NCI-H1694 treated with DMSO at 0.1 percent for 48 hours (cell line): ENCODE data around the gene VAPB.
A peak's percentile ranks its signal among the peaks of the same experiment; 100 is the strongest.
"Not testable (repeated sequence)": the region's sequence is repeated elsewhere in the genome, so short reads cannot be mapped to it uniquely, and the experiment has no call there.

ENCODE experiments used
- DNase-seq: peaks from one replicate; lab custom pipeline; 2025; lab: John Stamatoyannopoulos, UW

Gene VAPB, protein sequence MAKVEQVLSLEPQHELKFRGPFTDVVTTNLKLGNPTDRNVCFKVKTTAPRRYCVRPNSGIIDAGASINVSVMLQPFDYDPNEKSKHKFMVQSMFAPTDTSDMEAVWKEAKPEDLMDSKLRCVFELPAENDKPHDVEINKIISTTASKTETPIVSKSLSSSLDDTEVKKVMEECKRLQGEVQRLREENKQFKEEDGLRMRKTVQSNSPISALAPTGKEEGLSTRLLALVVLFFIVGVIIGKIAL

DNA sequence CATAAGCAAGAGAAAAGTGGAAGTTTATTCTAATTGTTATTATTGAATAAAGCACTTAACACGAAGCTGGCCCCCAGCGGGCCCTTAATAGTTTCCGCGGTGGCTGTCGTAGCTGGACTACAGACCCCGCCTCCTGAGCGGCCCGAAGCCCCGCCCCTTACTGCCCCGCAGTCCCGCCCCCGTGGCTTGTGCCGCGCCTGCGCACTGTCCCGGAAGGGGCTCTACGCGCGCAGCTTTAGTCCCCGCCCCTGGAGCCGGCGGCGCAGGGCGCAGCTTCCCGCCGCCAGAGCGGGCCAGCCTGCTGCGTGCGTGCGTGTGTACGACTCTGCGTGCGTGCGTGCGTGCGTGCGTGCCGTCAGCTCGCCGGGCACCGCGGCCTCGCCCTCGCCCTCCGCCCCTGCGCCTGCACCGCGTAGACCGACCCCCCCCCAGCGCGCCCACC lies at the start of gene VAPB:
Gene VAPB (plus strand): TSS at position 348 of the 442 bp plus-strand sequence. CDS start 231 bp downstream, outside the sequence.
- DNase-seq, result peak; percentile 68

DNA sequence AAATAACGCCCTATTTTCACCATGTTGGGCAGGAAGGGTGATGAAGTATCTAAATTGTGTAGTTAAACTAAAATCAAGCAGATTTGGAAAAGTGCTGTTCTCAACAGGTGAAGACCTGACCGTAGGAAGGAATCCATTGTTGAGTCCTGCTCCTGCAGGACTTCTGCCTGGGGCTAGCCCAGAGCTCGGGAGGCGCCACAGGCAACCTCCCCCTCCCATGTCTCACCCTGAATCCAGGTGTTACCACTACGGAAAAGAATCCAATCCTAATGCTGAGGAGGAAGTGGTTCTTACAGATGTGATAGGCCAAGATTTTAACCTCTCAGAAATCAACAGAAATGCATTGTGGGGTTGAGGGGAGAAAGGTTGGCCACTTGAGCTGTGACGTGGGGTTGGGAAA lies 49.3 kb upstream of the VAPB start:
- DNase-seq, result no peak

DNA sequence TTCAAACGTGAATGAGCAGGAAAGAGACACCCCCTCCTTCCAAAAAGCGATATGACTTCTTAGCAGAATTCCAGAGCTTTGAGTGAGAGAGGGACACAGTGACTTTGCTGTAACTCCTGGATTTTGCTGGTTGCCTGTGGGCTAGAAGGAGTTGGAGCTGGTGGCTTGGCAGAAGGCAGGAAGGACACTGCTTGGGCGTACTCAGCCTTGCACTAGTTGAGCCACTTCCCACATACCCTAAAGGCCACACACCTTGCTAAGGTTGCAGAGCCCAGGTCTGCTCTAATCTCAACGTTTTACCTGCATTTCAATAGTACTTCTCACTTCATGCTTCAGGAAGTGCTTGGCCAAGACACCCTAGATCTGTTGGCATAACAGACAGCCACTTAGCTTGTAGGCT lies 48.9 kb upstream of the VAPB start:
- no peak for DNase-seq

DNA sequence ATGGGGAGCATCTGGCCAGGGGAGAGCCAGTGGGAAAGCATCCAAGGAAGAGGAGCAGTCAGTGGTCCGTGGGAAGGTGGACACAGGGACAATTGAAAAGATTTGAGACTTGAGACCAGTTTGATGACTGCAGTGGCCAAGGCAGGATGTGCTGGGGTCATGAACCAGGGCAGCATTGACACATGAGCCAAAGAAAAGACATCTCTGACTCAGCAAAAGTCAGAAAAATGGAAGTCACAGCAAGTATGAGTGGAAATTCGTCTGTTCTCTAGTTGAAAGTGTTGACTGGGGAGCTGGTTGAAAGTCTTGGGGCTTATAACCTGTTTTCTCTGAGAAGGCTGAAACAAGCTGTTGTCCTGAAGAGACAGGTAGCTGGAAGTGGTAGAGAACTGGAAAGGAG lies 48.2 kb upstream of the VAPB start:
- DNase-seq, result no peak

DNA sequence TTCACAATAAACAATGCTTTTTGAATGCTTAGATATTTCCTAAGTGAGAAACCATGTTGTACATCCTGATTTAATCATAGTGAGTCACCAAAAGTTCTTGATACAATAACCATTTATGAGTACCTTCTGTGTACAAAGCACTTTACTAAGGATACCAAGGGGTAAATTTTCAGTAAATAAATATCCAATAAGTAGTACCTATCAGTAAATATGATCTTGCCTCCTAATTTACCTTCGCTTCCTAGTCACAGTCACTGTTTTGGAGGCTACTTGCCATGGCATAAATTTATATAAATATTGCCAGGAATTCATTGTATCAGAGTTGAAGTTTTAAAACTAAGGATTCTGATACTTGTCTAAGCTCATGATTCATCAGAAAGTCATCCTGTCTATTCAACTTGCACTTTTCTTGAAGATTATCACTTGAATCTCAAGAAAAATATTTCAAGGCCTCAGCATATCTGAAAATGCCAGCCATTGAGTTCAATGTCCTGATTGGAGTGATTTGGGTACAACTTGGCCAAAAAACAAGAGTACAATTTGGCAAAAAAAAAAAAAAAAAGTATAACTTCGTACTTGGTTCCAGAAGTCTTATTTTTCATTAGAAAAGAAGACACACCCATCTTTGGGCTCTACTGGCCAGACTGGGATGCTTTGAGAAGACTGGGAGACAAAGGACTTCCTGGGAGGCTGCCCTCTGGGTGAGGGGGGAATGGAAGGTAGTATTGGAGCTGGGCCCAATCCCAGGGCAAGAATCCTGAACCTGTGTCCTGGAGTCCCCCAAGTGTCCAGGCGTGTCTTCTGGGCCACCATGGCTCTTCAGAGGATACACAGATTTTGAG lies 46.7 kb upstream of the VAPB start:
- no peak for DNase-seq

DNA sequence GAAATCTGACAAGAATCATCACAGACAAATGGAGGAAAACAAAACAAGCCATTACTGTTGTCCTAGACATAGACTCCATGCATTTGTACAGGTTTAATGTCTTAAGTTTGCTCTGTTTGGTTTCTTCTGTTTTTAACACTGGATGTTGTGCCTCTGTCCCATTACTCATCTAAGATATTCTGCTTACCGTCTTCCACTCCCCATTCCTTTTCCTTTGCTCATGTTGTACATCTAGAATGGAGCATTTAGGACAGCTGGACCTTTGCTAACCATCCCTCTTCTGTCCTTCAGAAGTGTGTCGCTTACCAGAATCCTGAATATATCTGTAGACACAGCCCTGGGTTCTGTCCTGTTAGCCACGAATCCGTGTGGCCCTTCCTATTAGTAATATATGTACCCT lies 44.3 kb upstream of the VAPB start:
- DNase-seq, result no peak

DNA sequence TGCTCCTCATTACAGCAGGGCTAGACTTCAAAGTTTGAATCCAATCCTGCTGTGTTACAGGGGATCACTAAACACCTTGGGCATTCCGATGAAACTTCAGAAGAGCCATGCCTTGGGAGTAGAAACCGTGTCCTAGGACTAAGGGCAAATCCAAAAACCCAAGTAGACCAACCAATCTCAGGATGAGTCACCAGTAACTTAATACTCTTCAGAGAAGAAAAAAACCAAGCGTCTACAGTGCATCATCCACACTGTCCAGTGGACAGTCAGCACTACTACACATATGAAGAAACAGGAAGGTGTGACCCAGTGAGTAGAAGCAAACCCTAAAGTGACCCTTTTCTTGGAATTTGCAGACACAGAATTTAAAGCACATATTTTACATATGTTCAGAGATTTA lies 39.5 kb upstream of the VAPB start:
- DNase-seq, result no peak

DNA sequence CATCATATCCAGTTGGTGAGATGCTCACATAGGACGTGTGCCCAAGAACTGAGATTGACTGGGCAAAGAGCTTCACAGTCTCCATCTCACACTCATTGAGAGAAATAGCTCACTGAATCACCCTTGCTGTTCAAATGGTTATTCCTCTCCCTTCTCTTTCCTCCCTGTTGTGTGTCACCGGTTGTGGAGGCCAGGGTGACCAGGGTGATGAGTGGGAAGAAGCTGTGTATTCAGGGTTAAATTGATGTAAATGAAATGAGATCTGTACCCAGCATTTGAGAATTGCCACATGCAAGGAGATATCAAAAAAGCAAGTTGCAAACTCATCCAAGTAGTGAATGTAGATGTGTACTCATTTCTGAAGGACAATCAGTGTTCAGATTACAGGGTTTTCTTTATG lies 36.6 kb upstream of the VAPB start:
- no peak for DNase-seq

DNA sequence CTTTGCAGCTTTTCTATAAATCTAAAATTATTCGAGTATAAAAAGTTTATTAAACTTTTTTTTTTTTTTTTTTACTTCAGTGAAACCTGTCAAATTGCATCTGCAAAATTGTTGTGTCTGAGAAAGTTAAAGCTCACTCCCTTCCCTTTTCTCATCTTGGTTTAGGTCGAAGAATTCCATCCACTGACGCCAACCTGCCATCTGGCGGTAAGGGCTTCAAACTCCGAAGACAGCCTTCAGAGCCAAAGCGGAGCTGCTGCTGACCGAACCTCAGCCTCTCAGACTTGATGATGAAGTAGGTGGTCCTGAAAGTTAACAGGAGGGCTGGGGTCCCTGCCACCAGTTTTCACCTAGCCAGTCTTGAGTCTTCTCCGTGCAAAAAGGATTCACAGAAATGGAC lies 29.6 kb upstream of the VAPB start:
- DNase-seq, result no peak

DNA sequence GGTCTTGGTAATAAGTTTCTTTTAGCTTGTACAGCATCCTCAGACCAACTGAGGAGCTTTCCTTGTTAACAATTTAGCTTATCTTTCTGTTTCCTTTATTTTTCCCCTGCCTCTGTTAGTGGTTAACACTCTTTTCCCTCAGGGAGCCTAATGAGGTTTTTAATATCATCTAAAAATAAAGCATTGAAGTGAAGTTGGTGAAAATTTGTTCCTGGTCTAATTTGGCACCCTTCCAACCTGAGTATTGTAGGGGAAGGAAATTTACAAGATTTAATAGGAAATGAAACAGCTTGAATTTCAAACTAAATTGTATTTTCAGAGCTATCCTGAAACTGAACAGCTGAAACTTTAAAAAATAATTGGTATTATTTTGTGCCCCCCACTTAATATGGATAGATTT lies 28.1 kb upstream of the VAPB start:
- no peak for DNase-seq

DNA sequence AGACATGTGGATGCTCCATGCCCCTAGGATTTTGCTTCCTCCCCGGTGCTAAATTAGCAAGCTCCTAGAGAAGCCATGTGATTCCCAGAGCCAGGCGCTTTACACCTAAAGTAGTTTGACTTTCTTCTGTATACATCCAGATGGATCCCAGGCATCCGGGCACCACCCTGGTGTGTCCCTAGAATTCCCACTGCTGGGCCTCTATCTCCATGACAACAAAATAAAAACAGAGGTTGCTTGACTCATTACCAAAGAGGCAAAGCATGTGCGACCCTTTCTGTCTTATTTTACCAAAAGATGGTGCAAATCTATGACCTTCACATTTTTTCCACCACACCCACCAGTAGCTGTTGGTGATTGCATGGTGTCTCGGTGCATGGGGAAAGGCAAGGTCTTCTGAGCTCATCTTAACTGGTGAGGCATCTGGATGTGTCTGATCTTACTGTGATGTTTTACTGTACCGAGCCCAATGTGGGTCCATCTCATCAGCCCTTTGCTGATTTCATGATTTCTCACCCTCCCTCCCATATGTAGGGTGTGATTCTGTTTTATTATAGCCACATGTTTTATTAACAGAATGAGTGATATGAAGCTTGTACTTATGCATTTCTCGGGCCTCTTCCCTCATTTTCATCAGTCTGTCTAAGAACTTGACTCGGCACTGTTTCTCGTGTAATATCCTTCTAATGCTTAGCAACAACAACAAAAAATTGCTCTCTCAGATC lies 27.4 kb upstream of the VAPB start:
- DNase-seq, result no peak

DNA sequence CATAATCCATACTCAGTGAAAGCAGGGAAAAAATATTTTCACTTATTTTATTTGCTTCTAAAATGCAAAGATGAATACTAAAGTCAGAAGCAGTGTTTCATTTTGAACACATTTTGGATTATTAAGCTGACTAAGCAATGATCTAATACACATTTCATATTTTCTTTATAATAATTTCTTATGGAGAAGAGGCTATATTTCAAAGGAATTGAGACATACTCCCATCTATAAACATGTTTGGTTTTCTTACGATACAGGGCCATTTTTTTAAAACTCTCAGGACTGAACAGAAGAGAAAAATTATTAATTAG lies 26.9 kb upstream of the VAPB start:
- DNase-seq, result no peak

DNA sequence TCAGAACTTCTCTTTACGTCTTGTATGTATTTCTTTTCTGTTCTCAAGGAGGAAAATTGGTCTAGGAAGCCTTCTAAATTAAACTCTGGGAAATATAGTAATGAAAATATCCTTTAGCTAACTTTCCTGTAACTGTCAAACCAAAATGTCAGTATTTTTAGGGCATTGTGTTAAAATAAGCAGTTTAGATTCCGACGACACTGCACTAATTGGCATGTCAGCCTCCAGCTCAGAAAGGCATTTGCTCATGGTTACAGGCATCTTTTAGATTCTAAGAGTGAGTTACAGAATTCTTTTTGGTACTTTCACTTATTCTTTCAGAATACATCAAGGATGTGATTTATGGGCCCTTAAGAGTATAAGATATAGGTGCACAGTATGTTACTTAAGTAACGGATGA lies 26.1 kb upstream of the VAPB start:
- no peak for DNase-seq

DNA sequence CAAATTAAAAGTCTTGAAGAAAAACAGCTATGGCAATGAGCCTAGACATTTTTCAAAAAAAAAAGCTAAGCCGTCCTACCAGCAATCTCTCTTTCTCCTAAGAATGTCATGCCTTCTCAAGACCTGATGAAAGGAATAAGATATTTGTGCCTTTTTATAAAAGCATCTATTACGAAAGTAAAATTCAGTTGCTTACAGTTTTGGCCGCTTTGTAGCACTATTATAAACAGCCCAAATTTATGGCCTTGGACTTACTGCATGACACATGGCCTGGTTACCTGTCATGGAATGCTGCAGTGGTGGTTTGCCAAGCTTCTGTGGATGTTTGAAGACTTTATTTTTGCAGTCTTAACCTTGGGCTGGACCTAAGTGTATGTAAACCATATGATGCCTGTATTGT lies 22.2 kb upstream of the VAPB start:
- no peak for DNase-seq

DNA sequence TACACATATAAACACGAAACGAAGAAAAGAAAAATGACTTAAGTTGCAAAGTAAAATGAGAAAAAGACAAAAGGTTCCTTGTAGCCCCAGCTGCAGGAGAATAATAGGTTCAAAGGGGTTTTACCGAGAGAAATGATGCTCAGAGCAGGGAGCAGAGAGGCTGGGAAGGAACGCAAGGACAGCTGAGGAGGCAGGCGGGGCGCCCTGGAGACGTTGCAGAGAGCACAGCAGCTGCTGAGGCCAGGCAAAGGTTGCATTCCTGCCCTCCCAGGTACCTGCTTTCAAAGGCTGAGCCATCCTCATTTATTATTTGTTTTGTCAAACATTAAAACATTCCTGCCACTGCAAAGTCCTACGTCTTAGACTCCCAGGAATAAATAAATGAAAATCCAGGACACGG lies 16.2 kb upstream of the VAPB start:
- no peak for DNase-seq

DNA sequence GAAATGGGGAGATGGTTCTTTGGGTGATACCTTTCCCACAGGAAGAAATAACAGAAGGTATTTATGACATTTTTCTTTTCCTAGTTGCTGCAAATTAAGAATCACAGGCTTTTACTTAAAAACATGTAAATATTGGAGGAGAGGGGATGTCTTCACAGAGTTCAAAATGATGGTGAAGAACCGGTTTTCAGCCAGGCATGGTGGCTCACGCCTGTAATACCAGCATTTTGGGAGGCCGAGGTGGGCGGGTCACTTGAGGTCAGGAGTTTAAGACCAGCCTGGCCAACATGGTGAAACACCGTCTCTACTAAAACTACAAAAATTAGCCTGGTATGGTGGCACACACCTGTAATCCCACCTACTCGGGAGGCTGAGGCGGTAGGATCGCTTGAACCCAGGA lies 15.7 kb upstream of the VAPB start:
- DNase-seq, result not testable (repeated sequence)

DNA sequence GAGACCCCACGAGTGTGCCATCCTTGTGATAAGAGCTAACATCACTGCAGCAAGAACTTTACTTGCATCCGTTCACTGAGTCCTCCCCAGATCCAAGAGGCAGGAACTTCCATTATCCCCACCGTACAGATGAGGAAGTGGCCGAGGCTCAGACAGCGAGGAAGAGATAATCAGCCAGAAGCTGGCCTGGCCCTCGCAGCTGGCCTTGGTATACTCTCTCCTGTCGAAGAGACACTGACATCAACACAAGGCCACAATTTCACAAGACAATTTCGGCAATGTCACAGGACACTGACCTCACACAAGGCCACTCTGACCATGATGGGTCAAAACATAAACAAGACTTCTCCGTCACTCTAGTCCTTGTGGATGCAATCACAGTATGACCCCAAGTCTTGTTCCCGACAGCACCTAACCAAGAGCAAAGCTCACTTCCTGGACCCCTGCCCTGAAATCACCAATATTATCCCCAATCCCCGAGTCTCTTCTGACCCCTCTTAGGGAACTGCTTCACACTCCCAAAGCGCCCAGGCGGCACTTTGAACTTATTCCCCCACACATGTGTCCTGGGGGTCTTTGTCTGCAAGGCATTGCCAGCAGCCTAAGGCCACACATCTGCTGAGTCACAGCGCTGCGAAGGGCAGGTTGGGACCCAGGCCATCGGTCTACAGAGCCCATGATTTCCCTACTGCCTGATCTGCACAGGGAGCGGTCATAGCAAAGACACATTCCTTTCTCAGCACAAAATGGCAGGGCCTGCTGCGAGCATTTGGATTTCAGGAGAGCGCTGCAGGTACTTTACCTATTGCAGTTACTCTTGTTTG lies 14.8 kb upstream of the VAPB start:
- no peak for DNase-seq

DNA sequence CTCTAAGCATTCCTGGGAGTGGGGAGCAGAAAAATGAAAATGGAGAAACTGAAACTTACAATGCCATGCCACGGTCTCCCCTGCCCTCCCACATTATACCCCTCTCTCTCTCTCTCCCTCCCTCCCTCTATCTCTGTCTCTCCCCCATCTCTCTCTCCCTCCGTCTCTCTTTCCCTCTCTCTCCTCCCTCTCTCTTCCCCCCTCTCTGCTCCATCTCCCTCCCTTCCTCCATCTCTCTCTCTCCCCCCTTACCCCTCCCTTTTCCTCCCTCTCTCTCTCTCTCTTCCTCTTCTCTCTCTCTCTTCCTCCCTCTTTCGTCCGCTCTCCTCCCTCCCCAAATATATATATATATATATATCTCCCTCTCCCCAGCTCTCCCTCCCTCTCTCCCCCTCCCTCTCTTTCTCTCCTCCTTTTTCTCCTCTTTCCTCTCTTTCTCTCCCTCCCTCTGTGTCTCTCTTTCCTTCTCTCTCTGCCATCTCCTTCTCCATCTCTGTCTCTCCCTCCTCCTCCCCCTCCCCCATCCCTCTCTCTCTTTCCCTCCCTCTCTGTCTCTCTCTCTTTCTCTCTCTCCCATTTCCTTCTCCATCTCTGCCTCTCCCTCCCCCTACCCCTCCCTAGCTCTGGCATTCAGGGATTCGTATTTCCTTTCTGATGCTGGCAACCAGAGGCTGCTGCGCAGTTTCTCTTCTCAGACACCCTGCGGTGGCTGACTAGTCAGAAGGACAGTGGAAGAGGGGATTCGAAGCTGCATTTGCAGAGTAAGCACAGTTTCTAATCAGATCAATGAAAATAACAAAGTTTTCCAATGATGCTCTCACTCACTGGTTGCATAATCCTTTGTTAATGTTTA lies 13.9 kb upstream of the VAPB start:
- no peak for DNase-seq

DNA sequence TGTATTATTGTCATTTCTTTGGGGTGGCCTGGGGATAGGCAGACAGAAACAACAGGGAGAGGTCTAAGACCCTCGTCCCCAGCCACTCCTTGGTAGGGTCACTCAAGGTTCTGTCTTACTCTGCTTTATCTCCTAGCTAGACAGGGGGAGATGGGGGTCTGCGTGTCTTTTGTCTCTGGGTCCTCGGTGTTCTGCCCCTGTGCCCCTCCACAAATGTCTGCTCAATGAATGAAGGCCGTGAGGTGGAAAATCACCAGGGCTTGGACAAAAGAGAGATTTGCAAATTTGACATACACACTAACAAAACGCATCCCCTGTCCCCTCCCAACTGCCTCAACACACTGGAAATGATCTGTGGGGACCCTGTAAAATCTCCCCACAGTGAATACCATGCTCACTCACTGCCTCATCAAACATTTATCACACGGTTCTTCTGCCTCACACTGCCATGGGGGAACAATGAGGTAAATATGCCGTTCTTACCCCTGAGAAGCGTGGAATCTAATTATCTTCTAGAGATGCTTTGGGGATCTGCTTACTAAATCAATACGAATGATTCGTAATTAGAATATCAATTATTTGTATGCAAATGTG lies 13.2 kb upstream of the VAPB start:
- DNase-seq, result no peak

DNA sequence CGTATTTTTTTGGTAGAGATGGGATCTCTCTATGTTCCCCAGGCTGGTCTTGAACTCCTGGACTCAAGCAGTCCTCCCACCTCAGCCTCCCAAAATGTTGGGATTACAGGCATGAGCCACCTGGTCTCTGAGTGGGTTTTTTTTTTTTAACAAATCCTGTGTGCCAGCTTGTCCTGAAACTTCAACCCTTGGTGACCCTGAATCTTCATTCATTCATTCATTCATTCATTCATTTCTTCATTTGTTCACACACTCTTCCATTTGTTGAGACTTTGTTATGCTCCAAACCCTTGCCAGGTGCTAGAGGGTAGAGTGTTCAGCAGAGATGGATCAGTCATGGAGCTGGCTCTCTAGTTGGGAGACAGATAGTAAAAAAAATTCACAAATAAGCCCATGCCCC lies 12.0 kb upstream of the VAPB start:
- no peak for DNase-seq
